NB4 (cell line): ENCODE data around the gene SEMA5B.

Experiments
- POLR2A ChIP-seq: IDR thresholded peaks from 2 replicates; pipeline ENCODE4 v1.6.1; 2011; ENCODE audit warnings: mild to moderate bottlenecking; ENCODE audit not compliant: insufficient read length; ENCODE audit errors: extremely low read depth
- TF ChIP-seq, protein P1 (sequence below): IDR thresholded peaks from one replicate; pipeline ENCODE4 v1.5.1; 2012; ENCODE audit warnings: low read depth, low read length

DNA sequence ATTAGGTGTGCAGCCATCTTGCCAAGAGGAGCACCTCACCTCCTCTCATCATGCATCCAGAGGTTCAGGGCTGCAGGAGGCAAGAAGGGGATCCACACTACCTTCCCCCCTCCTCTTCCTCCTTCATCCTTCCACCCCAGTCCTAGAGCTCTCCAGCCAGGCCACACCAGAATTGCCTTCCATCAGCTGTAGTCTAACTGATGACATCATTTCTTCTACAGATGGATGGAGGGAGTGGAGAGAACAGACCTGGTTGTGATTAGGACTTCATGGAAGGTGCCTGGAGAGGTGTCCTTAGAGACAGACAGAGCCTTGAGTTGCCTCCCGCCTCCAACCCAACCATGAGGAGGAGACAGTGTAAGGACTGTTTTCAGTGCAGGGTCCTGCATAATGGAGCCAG lies 14.9 kb downstream of the SEMA5B start:
- no peak for TF ChIP-seq POLR2A
- TF ChIP-seq, protein P1, sequence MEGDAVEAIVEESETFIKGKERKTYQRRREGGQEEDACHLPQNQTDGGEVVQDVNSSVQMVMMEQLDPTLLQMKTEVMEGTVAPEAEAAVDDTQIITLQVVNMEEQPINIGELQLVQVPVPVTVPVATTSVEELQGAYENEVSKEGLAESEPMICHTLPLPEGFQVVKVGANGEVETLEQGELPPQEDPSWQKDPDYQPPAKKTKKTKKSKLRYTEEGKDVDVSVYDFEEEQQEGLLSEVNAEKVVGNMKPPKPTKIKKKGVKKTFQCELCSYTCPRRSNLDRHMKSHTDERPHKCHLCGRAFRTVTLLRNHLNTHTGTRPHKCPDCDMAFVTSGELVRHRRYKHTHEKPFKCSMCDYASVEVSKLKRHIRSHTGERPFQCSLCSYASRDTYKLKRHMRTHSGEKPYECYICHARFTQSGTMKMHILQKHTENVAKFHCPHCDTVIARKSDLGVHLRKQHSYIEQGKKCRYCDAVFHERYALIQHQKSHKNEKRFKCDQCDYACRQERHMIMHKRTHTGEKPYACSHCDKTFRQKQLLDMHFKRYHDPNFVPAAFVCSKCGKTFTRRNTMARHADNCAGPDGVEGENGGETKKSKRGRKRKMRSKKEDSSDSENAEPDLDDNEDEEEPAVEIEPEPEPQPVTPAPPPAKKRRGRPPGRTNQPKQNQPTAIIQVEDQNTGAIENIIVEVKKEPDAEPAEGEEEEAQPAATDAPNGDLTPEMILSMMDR, result no peak
